Activated CD4-positive, alpha-beta memory T cell treated with anti-CD3 and anti-CD28 coated beads for 36 hours (primary cell): Measurements from ENCODE around the gene OR2A14. TPM values are rescaled to one million over a fixed set of nuclear protein-coding genes. Genes with fewer than 3 reads are reported as not detected.
"Not testable (repeated sequence)": the region's sequence is repeated elsewhere in the genome, so short reads cannot be mapped to it uniquely, and the experiment has no call there.

Experiments
- CTCF ChIA-PET: fragments of 350-600 bp; sonication (Branson Sonifier 250); formaldehyde crosslinking; loops from one replicate; lab custom pipeline; 2021; ENCODE audit warnings: antibody characterized with exemption, inconsistent platforms; lab: Charles Lee
- POLR2A ChIA-PET: fragments of 350-600 bp; sonication (Branson Sonifier 250); formaldehyde crosslinking; loops from one replicate; lab custom pipeline; 2021; ENCODE audit warnings: antibody characterized with exemption; lab: Charles Lee
- DNase-seq: peaks from one replicate; pipeline ENCODE4 v3.0.0-alpha.2; 2020
- H3K27ac Mint-ChIP-seq: one replicate; pipeline ENCODE4 v1.8.0; 2021; ENCODE audit warnings: mixed read lengths
- H3K27me3 Mint-ChIP-seq: one replicate; pipeline ENCODE4 v1.8.0; 2021; ENCODE audit warnings: mixed read lengths
- H3K36me3 Mint-ChIP-seq: one replicate; pipeline ENCODE4 v1.8.0; 2021; ENCODE audit warnings: mixed read lengths
- H3K4me1 Mint-ChIP-seq: one replicate; pipeline ENCODE4 v1.8.0; 2021; ENCODE audit warnings: low read depth, mixed read lengths
- H3K4me3 Mint-ChIP-seq: one replicate; pipeline ENCODE4 v1.8.0; 2021; ENCODE audit warnings: mild to moderate bottlenecking, mixed read lengths
- H3K9me3 Mint-ChIP-seq: one replicate; pipeline ENCODE4 v1.8.0; 2021; ENCODE audit warnings: mixed read lengths
- intact Hi-C: fragments of 100-400 bp; cut with micrococcal nuclease; formaldehyde crosslinking; loops from one replicate; pipeline ENCODE4 v1.15.1; 2023
- total RNA-seq, 2 experiments: library from RNA; stranded (reverse); gene quantifications; one replicate each; pipeline ENCODE4 v1.2.3, GENCODE V29; 2021

Gene OR2A14
- total RNA-seq, 2 experiments from 2014 or later = not detected

DNA sequence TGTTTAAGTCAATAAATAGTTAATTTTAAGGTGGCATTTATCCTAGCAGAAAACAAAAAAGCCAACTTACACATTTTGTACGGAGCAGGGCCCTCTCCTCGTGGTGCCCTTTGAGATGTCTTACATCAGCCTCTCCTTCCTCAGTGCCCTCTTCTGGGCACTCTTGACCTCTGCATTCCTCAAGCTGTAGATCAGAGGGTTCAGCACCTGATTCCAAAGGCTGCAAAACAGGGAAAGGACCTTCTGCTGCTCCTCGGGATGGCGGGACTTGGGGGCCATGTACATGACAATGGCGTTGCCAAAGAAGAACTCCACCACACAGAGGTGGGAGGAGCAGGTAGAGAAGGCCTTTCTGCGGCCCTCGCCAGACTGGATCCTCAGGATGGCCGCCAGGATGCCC, 4.6 kb upstream of the OR2A14 start:
- Mint-ChIP-seq H3K36me3 (no peaks in the 10 kb centered on the region), H3K4me1 (no peaks in the 10 kb centered on the region), H3K9me3 (no peaks in the 10 kb centered on the region), H3K27ac (no peak overlapping the region), H3K27me3 (no peaks in the 10 kb centered on the region), H3K4me3 (no peak overlapping the region)
- intact Hi-C loops = no loop called here
- no peak for DNase-seq
- ChIA-PET CTCF (no interaction called here), POLR2A (no interaction called here)

DNA sequence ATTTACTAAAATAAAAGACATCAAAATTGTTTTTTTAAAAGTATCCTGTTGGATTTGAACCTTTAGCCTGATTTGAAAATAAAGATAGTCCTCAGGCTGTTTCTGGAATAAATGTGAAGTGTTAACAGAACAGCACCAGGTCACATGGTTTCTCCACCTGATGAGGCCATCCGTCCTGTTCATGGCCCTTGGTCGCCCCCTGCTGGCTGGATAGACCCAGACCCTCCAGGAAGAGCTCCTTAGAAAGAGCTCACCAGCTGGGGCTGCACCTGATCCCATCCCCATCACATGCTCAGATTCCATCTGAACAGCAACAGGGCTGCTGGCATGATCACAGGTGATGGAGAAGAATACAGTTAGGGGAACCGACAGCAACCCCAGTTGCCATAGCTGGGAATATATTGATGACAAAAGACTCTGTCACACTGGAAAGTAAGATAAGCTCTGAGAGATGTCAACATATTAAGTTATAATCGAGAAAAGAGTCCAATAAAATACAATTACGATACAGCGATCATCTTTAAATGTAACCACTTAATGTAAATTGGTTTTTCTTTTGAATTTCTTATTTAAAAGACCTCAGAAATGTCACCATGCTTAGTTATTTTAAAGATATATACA, 4.8 kb downstream of the OR2A14 start:
- Mint-ChIP-seq H3K4me3 (no peak overlapping the region), H3K27me3 (peaks cover 3% of the 10 kb centered on the region), H3K4me1 (no peaks in the 10 kb centered on the region), H3K36me3 (no peaks in the 10 kb centered on the region), H3K27ac (no peak overlapping the region), H3K9me3 (no peaks in the 10 kb centered on the region)
- ChIA-PET POLR2A (interaction anchor here (0.7 kb wide), 1 partner anchor 227 kb away, joined by 3 read pairs; the partner anchor contains the start of gene TCAF1), CTCF (interaction anchor here (0.6 to 2.3 kb wide), 30 partner anchors 8 to 828 kb away, joined by 3 to 26 read pairs (median 4); partner anchors contain the start of genes OR2A2 and TCAF1)
- peak; percentile 92 for DNase-seq
- intact Hi-C loops = loop anchor here (1.0 kb wide), 1 partner anchor 227 kb away; no protein-coding TSS in a partner anchor

DNA sequence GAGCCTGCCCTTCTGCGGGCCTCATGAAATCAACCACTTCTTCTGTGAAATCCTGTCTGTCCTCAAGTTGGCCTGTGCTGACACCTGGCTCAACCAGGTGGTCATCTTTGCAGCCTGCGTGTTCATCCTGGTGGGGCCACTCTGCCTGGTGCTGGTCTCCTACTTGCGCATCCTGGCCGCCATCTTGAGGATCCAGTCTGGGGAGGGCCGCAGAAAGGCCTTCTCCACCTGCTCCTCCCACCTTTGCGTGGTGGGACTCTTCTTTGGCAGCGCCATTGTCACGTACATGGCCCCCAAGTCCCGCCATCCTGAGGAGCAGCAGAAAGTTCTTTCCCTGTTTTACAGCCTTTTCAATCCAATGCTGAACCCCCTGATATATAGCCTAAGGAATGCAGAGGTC, 6.6 kb downstream of the OR2A14 start:
- H3K27me3 Mint-ChIP-seq, H3K4me3 Mint-ChIP-seq, POLR2A ChIA-PET, H3K27ac Mint-ChIP-seq, intact Hi-C loops, H3K4me1 Mint-ChIP-seq, DNase-seq, H3K9me3 Mint-ChIP-seq, H3K36me3 Mint-ChIP-seq: not testable (repeated sequence)
- CTCF ChIA-PET = interaction anchor here (2.3 kb wide), 1 partner anchor 13 kb away, joined by 17 read pairs; no protein-coding TSS in a partner anchor

DNA sequence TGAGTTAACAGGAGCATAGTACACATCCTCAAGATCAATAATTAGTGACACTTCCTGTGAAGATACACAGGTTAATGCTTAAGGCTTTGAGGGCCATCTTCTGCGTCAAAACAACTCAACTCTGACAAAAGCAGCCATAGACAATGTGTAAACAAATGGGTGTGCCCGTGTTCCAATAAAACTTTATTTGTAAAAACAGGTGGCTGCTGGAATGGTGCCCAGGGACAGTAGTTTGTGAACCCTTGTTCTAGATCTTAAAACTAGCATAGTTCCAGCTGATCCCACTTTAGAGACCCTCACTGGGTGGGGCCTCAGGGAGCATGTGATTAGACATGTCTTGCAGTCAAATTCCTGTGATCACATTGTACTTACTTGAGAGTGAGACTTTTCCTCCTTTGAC, 7.8 kb downstream of the OR2A14 start:
- H3K36me3 Mint-ChIP-seq = no peaks in the 10 kb centered on the region
- CTCF ChIA-PET = no interaction called here
- H3K4me3 Mint-ChIP-seq = no peak overlapping the region
- no peak overlapping the region for H3K27ac Mint-ChIP-seq
- H3K27me3 Mint-ChIP-seq = peaks cover 3% of the 10 kb centered on the region
- intact Hi-C loops = no loop called here
- H3K9me3 Mint-ChIP-seq = no peaks in the 10 kb centered on the region
- POLR2A ChIA-PET = no interaction called here
- H3K4me1 Mint-ChIP-seq = no peaks in the 10 kb centered on the region
- no peak for DNase-seq

DNA sequence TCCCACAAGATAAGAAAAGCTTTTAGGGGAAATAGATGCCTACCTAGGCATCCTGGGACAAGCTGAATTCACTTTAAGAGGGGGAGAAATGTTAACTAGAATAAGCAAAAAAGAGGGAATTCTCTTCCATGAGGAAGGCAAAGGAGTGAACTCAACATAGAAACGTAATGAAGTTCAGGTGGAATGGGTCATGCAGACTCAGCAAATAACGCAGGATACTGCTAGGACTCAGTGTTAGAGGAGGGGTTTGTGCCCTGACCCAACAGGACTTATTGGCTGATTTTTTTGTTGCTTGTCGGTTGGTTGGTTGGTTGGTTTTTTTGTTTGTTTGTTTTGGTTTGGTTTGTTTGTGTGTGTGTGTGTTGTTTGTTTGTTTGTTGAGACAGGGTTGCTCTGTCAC, 9.3 kb downstream of the OR2A14 start:
- DNase-seq = no peak
- Mint-ChIP-seq H3K9me3 (no peaks in the 10 kb centered on the region), H3K36me3 (no peaks in the 10 kb centered on the region), H3K4me1 (no peaks in the 10 kb centered on the region), H3K27ac (no peak overlapping the region), H3K4me3 (no peak overlapping the region), H3K27me3 (peaks cover 3% of the 10 kb centered on the region)
- ChIA-PET POLR2A (no interaction called here), CTCF (no interaction called here)
- intact Hi-C loops = no loop called here

DNA sequence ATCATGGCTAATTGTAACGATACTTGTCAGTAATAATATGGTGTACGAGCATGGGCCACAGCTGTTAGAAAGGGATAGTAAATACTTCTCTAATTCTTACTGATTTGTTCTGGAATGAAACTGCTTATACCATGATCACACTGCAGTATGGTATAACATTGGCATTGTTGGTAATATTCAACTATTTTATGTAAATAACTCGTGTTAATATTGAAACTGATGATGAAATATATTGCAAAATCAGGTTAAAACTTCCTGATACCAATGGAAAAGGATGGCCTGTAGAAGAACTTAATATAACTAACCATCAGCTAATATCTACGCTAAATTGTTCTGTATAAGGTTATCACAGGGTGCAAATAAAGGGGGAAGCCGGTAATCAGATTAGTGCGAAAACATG, 10.3 kb downstream of the OR2A14 start:
- Mint-ChIP-seq H3K4me3 (no peak overlapping the region), H3K4me1 (no peaks in the 10 kb centered on the region), H3K9me3 (no peaks in the 10 kb centered on the region), H3K36me3 (no peaks in the 10 kb centered on the region), H3K27ac (no peak overlapping the region), H3K27me3 (peaks cover 4% of the 10 kb centered on the region)
- CTCF ChIA-PET = no interaction called here
- no peak for DNase-seq
- POLR2A ChIA-PET = no interaction called here
- intact Hi-C loops = no loop called here

DNA sequence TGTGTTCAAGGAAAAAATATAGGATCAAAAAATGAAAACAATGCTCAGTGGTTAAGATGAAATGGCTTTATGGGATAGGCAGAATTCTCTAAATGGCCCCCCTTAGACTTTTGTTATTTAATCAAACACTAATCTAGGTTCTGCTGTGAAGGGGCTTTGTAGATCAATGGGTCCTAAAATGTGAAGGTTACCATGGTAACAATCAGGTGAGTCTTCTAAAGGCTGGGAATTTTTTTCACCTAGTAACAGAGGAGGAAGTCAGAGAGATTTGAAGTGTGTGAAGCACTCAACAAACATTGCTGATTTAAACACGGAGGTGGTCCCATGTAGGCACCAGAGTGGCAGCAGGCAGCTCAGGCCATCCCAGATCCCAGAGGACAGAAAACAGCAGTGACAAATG, 11.1 kb downstream of the OR2A14 start:
- no peak for DNase-seq
- ChIA-PET POLR2A (no interaction called here), CTCF (no interaction called here)
- H3K4me1 Mint-ChIP-seq = no peaks in the 10 kb centered on the region
- intact Hi-C loops = no loop called here
- H3K27me3 Mint-ChIP-seq = peaks cover 4% of the 10 kb centered on the region
- H3K27ac Mint-ChIP-seq = no peak overlapping the region
- no peak overlapping the region for H3K4me3 Mint-ChIP-seq
- H3K36me3 Mint-ChIP-seq = no peaks in the 10 kb centered on the region
- H3K9me3 Mint-ChIP-seq = no peaks in the 10 kb centered on the region

DNA sequence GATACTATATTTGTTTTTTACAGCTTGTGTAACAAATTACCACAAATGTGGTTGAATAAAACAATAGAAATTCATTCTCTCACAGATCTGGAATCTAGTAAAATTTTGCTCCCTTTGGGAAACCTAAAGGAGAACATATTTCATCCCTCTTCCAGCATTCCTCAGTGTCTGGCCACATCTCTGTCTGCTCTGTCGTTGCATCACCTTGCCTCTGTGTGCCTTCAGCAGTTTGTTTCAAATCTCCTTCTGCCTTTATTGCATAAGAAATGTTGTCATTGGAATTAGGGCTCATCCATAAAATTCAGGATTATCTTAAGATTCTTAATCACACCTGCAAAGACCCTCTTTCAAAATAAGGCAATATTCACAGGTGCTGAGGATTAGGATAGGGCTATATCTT, 14.5 kb downstream of the OR2A14 start:
- Mint-ChIP-seq H3K27me3 (peaks cover 1% of the 10 kb centered on the region), H3K27ac (no peak overlapping the region), H3K4me3 (no peak overlapping the region), H3K4me1 (no peaks in the 10 kb centered on the region), H3K36me3 (no peaks in the 10 kb centered on the region), H3K9me3 (no peaks in the 10 kb centered on the region)
- no peak for DNase-seq
- POLR2A ChIA-PET = no interaction called here
- intact Hi-C loops = no loop called here
- CTCF ChIA-PET = no interaction called here

DNA sequence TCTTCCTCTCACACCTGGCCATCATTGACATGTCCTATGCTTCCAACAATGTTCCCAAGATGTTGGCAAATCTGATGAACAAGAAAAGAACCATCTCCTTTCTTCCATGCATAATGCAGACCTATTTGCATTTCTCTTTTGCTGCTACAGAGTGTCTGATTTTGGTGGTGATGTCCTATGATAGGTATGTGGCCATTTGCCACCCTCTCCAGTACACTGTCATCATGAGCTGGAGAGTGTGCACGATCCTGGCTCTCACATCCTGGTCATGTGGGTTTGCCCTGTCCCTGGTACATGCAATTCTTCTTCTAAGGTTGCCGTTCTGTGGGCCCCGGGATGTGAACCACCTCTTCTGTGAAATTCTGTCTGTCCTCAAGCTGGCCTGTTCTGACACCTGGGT, 19.2 kb downstream of the OR2A14 start:
- H3K9me3 Mint-ChIP-seq = peaks cover 2% of the 10 kb centered on the region
- ChIA-PET CTCF (interaction anchor here (1.5 kb wide), 1 partner anchor 14 kb away, joined by 6 read pairs; no protein-coding TSS in a partner anchor), POLR2A (no interaction called here)
- no peak for DNase-seq
- no peaks in the 10 kb centered on the region for H3K36me3 Mint-ChIP-seq
- intact Hi-C loops = no loop called here
- no peak overlapping the region for H3K4me3 Mint-ChIP-seq
- no peak overlapping the region for H3K27ac Mint-ChIP-seq
- H3K27me3 Mint-ChIP-seq = peaks cover 1% of the 10 kb centered on the region
- no peaks in the 10 kb centered on the region for H3K4me1 Mint-ChIP-seq

DNA sequence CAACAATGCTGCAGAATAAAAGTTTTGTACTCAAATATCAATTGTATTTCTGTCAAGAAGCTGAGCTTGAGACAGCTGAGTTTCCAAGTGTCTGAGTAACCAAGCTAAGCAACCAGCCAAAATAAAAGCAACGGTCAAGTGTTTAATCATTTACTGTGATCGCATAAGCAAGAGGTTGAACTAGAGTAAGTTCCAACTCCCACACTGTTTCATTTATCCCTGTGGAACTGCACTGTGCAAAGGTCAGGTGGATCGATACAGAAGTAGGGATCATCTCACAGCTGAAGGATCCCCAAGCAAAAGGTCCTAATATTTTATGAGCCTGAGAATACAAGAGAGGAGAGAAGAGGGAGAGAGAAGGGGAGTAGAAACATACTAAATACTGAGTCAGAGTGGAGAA, 21.4 kb downstream of the OR2A14 start:
- Mint-ChIP-seq H3K27me3 (peaks cover 1% of the 10 kb centered on the region), H3K27ac (no peak overlapping the region), H3K4me1 (no peaks in the 10 kb centered on the region), H3K36me3 (peaks cover 6% of the 10 kb centered on the region), H3K4me3 (no peak overlapping the region), H3K9me3 (peaks cover 21% of the 10 kb centered on the region)
- ChIA-PET POLR2A (no interaction called here), CTCF (no interaction called here)
- intact Hi-C loops = no loop called here
- no peak for DNase-seq

DNA sequence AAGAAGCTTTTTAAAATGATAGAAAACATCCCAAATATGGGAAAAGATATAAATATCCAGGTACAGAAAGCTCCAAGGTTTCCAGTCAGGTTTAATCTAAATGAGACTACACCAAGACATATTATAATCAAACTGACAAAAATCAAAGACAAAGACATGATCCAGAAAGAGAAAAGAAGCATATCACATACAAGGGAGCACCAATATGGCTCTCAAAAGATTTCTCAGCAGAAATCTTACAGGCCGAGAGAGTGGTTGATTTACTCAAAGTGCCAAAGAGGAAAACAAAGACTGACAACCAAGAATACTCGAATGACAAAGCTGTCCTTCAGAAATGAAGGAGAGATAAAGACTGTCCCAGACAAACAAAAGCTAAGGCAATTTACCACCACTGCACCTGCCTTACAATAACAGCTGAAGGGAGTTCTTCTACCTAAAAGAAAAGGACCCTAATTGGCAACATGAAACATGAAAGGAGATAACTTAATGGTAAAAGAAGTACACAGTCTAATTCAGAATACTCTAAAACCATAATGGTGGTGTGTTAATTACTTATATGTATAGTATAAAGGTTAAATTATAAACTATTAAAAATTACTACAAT, 25.4 kb downstream of the OR2A14 start:
- intact Hi-C loops = no loop called here
- Mint-ChIP-seq H3K36me3 (peaks cover 6% of the 10 kb centered on the region), H3K27me3 (peaks cover 5% of the 10 kb centered on the region), H3K9me3 (peaks cover 32% of the 10 kb centered on the region), H3K27ac (no peak overlapping the region), H3K4me3 (no peak overlapping the region), H3K4me1 (no peaks in the 10 kb centered on the region)
- no peak for DNase-seq
- POLR2A ChIA-PET = no interaction called here
- CTCF ChIA-PET = interaction anchor here (0.9 kb wide), 1 partner anchor 20 kb away, joined by 3 read pairs; no protein-coding TSS in a partner anchor

DNA sequence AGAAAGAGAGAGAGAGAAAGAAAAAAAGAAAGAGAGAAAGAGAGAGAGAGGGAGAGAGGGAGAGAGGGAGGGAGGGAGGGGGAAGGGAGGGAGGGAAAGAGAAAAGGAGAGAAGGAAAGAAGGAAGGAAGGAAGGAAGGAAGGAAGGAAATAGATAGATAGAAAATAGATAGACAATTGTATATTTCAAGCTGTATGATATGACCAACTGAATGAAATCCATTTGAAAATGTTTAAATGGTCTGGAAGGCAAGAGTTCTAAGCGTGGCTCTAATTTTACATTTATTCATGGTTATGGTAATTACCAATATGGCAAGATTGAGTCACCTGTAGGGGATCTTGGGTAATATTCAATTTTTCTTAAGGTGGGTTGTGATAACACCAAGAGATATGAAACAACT, 35.9 kb downstream of the OR2A14 start:
- Mint-ChIP-seq H3K9me3 (no peaks in the 10 kb centered on the region), H3K36me3 (no peaks in the 10 kb centered on the region), H3K4me3 (no peak overlapping the region), H3K4me1 (no peaks in the 10 kb centered on the region), H3K27me3 (peaks cover 14% of the 10 kb centered on the region), H3K27ac (no peak overlapping the region)
- DNase-seq = no peak
- ChIA-PET POLR2A (no interaction called here), CTCF (interaction anchor here (1.0 kb wide), 1 partner anchor 31 kb away, joined by 4 read pairs; no protein-coding TSS in a partner anchor)
- intact Hi-C loops = no loop called here

DNA sequence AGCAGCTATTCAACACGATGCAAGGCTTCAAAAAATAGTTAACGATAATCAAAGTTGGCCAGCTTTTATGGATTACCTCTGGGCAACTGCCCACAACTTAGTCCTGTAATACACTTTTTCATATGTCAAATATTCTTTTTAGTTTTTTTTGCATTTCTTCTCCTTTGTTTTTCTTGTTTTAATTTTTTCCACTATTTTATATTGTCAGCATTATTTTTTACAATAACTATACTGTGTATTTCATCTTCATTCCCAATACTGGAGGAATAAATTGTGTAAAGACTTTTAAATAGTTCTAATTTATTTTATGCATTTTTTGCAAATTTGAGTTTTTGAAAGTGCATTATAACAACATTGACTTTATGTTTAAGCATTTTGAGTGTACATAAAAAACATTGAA, 41.8 kb downstream of the OR2A14 start:
- no peaks in the 10 kb centered on the region for H3K4me1 Mint-ChIP-seq
- peaks cover 6% of the 10 kb centered on the region for H3K27me3 Mint-ChIP-seq
- intact Hi-C loops = no loop called here
- no peak overlapping the region for H3K4me3 Mint-ChIP-seq
- POLR2A ChIA-PET = no interaction called here
- no peak for DNase-seq
- CTCF ChIA-PET = interaction anchor here (1.6 kb wide), 1 partner anchor 13 kb away, joined by 4 read pairs; no protein-coding TSS in a partner anchor
- H3K27ac Mint-ChIP-seq = no peak overlapping the region
- no peaks in the 10 kb centered on the region for H3K36me3 Mint-ChIP-seq
- no peaks in the 10 kb centered on the region for H3K9me3 Mint-ChIP-seq
